Astrocyte (in vitro differentiated cells and primary cell): ENCODE measurements around the gene SEMA6B.

Experiments
- EZH2 ChIP-seq: IDR thresholded peaks from 2 replicates; pipeline ENCODE4 v1.6.1; 2012; ENCODE audit warnings: mild to moderate bottlenecking, low read length, inconsistent platforms; ENCODE audit not compliant: insufficient read depth
- TF ChIP-seq, protein P1 (sequence below): IDR thresholded peaks from 2 replicates; pipeline ENCODE4 v1.5.1; 2011; ENCODE audit warnings: low read depth, mild to moderate bottlenecking, inconsistent platforms, low read length, moderate library complexity; ENCODE audit not compliant: insufficient read depth

- no peak for TF ChIP-seq EZH2
- TF ChIP-seq, protein P1, sequence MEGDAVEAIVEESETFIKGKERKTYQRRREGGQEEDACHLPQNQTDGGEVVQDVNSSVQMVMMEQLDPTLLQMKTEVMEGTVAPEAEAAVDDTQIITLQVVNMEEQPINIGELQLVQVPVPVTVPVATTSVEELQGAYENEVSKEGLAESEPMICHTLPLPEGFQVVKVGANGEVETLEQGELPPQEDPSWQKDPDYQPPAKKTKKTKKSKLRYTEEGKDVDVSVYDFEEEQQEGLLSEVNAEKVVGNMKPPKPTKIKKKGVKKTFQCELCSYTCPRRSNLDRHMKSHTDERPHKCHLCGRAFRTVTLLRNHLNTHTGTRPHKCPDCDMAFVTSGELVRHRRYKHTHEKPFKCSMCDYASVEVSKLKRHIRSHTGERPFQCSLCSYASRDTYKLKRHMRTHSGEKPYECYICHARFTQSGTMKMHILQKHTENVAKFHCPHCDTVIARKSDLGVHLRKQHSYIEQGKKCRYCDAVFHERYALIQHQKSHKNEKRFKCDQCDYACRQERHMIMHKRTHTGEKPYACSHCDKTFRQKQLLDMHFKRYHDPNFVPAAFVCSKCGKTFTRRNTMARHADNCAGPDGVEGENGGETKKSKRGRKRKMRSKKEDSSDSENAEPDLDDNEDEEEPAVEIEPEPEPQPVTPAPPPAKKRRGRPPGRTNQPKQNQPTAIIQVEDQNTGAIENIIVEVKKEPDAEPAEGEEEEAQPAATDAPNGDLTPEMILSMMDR: no peak
These were observed 2.1 kb downstream of the SEMA6B start for GRCh38 chr19:4557144-4557970.
